ENCODE results near the gene RAD51B. TPM values are rescaled to one million over a fixed set of nuclear protein-coding genes. Genes with fewer than 3 reads are reported as not detected.

The RAD51B gene
- total RNA-seq, 1 experiment from 2014 or later = 16.7 TPM

- no peaks in the 10 kb centered on the region; the same call in 1 of the 2 replicates for H3K4me1 ChIP-seq (ENCODE audit: insufficient read depth, low read length)
- H3K56ac ChIP-seq (ENCODE audit: insufficient read length, low read depth, low read length) = no peak overlapping the region
These were observed 215.3 kb downstream of the RAD51B start for GRCh38 chr14:68034896-68035295.

More at GRCh38 chr14:68034896-68035295, 215.3 kb downstream of the RAD51B start:
- Histone ChIP-seq H2BK120ac (ENCODE audit: low read depth, low read length, poor library complexity, severe bottlenecking) (no peak overlapping the region), H3K9ac (ENCODE audit: extremely low read depth, insufficient read length, low read length) (no peak overlapping the region), H3K4ac (ENCODE audit: low read depth, low read length) (no peak overlapping the region), H4K8ac (replicated peaks; ENCODE audit: insufficient read length, low read depth, low read length) (no peak overlapping the region), H2BK5ac (ENCODE audit: insufficient read length, low read length) (no peak overlapping the region), H3K9me3 (ENCODE audit: control insufficient read depth, low read depth, low read length) (no peaks in the 10 kb centered on the region), H4K20me1 (ENCODE audit: control insufficient read depth, insufficient read depth, insufficient read length) (no peaks in the 10 kb centered on the region), H2BK12ac (ENCODE audit: insufficient read length, low read depth, low read length) (no peak overlapping the region), H3K79me2 (ENCODE audit: insufficient read depth, low read length) (no peaks in the 10 kb centered on the region), H4K5ac (ENCODE audit: insufficient read length, low read depth, low read length) (no peak overlapping the region), H3K23me2 (ENCODE audit: insufficient read length, low read depth, low read length, poor library complexity, severe bottlenecking) (no peaks in the 10 kb centered on the region), H4K91ac (ENCODE audit: insufficient read length, low read depth, low read length) (no peak overlapping the region), H3K27ac (ENCODE audit: insufficient read length, low read depth, low read length) (no peak overlapping the region), H3K23ac (ENCODE audit: insufficient read length, low read depth, low read length) (no peak overlapping the region), H3T11ph (ENCODE audit: low read length) (no peak overlapping the region), H2AK5ac (ENCODE audit: insufficient read length, low read length) (no peak overlapping the region), H3K14ac (ENCODE audit: insufficient read depth, low read length) (no peak overlapping the region), H3K27me3 (ENCODE audit: insufficient read depth, low read length) (no peaks in the 10 kb centered on the region), H2BK15ac (ENCODE audit: low read depth, low read length) (no peak overlapping the region), H2AFZ (ENCODE audit: low read length) (no peak overlapping the region), H3K18ac (ENCODE audit: insufficient read length, low read depth, low read length) (no peak overlapping the region), H2BK20ac (ENCODE audit: low read depth, low read length, poor library complexity, severe bottlenecking) (no peak overlapping the region), H3K79me1 (ENCODE audit: insufficient read depth, low read depth, low read length, poor library complexity, severe bottlenecking) (no peaks in the 10 kb centered on the region), H3K4me2 (ENCODE audit: insufficient read depth, insufficient read length, low read length) (no peak overlapping the region)
- H3K36me3 Mint-ChIP-seq (ENCODE audit: insufficient read depth in 1 of 3, low read depth in 3 of 3) = peaks cover 11 to 15% (median 15%) of the 10 kb centered on the region in 3 experiments
- no CpG with 5 or more reads among the region's 2 CpGs for WGBS (ENCODE audit: extremely low coverage, insufficient read length, low lambda C conversion rate)
- H3K9me3 Mint-ChIP-seq = peaks cover 11 to 15% of the 10 kb centered on the region in 2 experiments
- no peak overlapping the region for H3K4me3 Mint-ChIP-seq
- no peak overlapping the region for H3K27ac Mint-ChIP-seq
- no peaks in the 10 kb centered on the region; the same call in 1 of the 2 replicates for H3K27me3 Mint-ChIP-seq (ENCODE audit: low read depth)
- H3K4me1 Mint-ChIP-seq = peaks cover 15 to 18% of the 10 kb centered on the region in 2 experiments
- DNase-seq = no peak
- TF ChIP-seq CTCF (conservative IDR thresholded peaks at IDR 0.05) = no peak
